A204.1 (cell line): ENCODE results near the gene CRABP2.

ENCODE experiments used
- FAIRE-seq: peaks from 2 replicates; lab custom pipeline; 2012; peaks lifted over from hg19 to GRCh38; lab: Jason Lieb, UNC

CRABP2 gene

GRCh38 chr1:156654700-156655099 lies 50.7 kb downstream of the CRABP2 start:
- no peak for FAIRE-seq

GRCh38 chr1:156652992-156653355 lies 52.4 kb downstream of the CRABP2 start:
- no peak for FAIRE-seq

GRCh38 chr1:156652131-156652991 lies 53.0 kb downstream of the CRABP2 start:
- no peak for FAIRE-seq
